NCI-H226 (cell line): ENCODE results near the gene CD93.

Experiments used
- DNase-seq: peaks from one replicate; pipeline ENCODE4 v3.0.0-alpha.2; 2015

CD93 gene

GRCh38 chr20:23031346-23031745 is 54.8 kb downstream of the CD93 start:
- no peak for DNase-seq
